T-helper 1 cell treated with Interleukin-12 subunit alpha and Interleukin-12 subunit beta and Interleukin-4 antibody, amounts not matched to agents 30 μg/mL and 1 μg/mL, for 36 hours (primary cell): Measurements from ENCODE around the gene FAM53B.

Experiments
- H3K27ac Mint-ChIP-seq: one replicate; pipeline ENCODE4 v1.8.0; 2021; ENCODE audit warnings: mild to moderate bottlenecking, mixed read lengths
- H3K27me3 Mint-ChIP-seq: one replicate; pipeline ENCODE4 v1.8.0; 2021; ENCODE audit warnings: low read depth, mixed read lengths
- H3K36me3 Mint-ChIP-seq: one replicate; pipeline ENCODE4 v1.8.0; 2021; ENCODE audit warnings: low read depth, mixed read lengths
- H3K4me1 Mint-ChIP-seq: one replicate; pipeline ENCODE4 v1.8.0; 2021; ENCODE audit warnings: low read depth, mixed read lengths
- H3K4me3 Mint-ChIP-seq: one replicate; pipeline ENCODE4 v1.8.0; 2021; ENCODE audit warnings: mild to moderate bottlenecking, moderate library complexity, mixed read lengths
- H3K9me3 Mint-ChIP-seq: one replicate; pipeline ENCODE4 v1.8.0; 2021; ENCODE audit warnings: mixed read lengths

Gene FAM53B

GRCh38 chr10:124624466-124624865 is 119.7 kb downstream of the FAM53B start:
- Mint-ChIP-seq H3K9me3 (no peaks in the 10 kb centered on the region), H3K4me3 (no peak overlapping the region), H3K4me1 (peaks cover 18% of the 10 kb centered on the region), H3K27ac (no peak overlapping the region), H3K36me3 (peaks cover 9% of the 10 kb centered on the region), H3K27me3 (peaks cover 10% of the 10 kb centered on the region)

- Mint-ChIP-seq H3K4me3 (no peak overlapping the region), H3K27ac (no peak overlapping the region), H3K4me1 (peaks cover 19% of the 10 kb centered on the region), H3K27me3 (peaks cover 10% of the 10 kb centered on the region), H3K36me3 (peaks cover 7% of the 10 kb centered on the region), H3K9me3 (no peaks in the 10 kb centered on the region)
Observed at GRCh38 chr10:124624006-124624405, 120.2 kb downstream of the FAM53B start.

- Mint-ChIP-seq H3K36me3 (peaks cover 7% of the 10 kb centered on the region), H3K4me1 (peaks cover 20% of the 10 kb centered on the region), H3K27me3 (peaks cover 10% of the 10 kb centered on the region), H3K9me3 (no peaks in the 10 kb centered on the region), H3K4me3 (no peak overlapping the region), H3K27ac (no peak overlapping the region)
Observed at GRCh38 chr10:124622866-124623536, 121.2 kb downstream of the FAM53B start.

GRCh38 chr10:124622158-124622557 is 122.0 kb downstream of the FAM53B start:
- Mint-ChIP-seq H3K27ac (no peak overlapping the region), H3K36me3 (peaks cover 7% of the 10 kb centered on the region), H3K4me3 (no peak overlapping the region)

GRCh38 chr10:124621637-124622036 is 122.5 kb downstream of the FAM53B start:
- H3K4me3 Mint-ChIP-seq: no peak overlapping the region
- peaks cover 8% of the 10 kb centered on the region for H3K4me1 Mint-ChIP-seq
- H3K27me3 Mint-ChIP-seq: peaks cover 10% of the 10 kb centered on the region
- H3K9me3 Mint-ChIP-seq: no peaks in the 10 kb centered on the region
- no peak overlapping the region for H3K27ac Mint-ChIP-seq
- peaks cover 7% of the 10 kb centered on the region for H3K36me3 Mint-ChIP-seq

More at GRCh38 chr10:124622158-124622557, 122.0 kb downstream of the FAM53B start:
- Mint-ChIP-seq H3K27me3 (peaks cover 10% of the 10 kb centered on the region), H3K4me1 (peaks cover 14% of the 10 kb centered on the region), H3K9me3 (no peaks in the 10 kb centered on the region)

- Mint-ChIP-seq H3K27ac (no peak overlapping the region), H3K4me1 (peaks cover 5% of the 10 kb centered on the region), H3K4me3 (no peak overlapping the region), H3K27me3 (peaks cover 10% of the 10 kb centered on the region), H3K9me3 (no peaks in the 10 kb centered on the region), H3K36me3 (peaks cover 8% of the 10 kb centered on the region)
Observed at GRCh38 chr10:124619802-124620490, 124.2 kb downstream of the FAM53B start.

GRCh38 chr10:124619195-124619594 is 125.0 kb downstream of the FAM53B start:
- peaks cover 5% of the 10 kb centered on the region for H3K36me3 Mint-ChIP-seq

GRCh38 chr10:124618470-124619073 is 125.6 kb downstream of the FAM53B start:
- no peak overlapping the region for H3K4me3 Mint-ChIP-seq
- peaks cover 14% of the 10 kb centered on the region for H3K4me1 Mint-ChIP-seq
- peaks cover under 1% of the 10 kb centered on the region for H3K27me3 Mint-ChIP-seq
- no peak overlapping the region for H3K27ac Mint-ChIP-seq
- no peaks in the 10 kb centered on the region for H3K9me3 Mint-ChIP-seq
- H3K36me3 Mint-ChIP-seq: peaks cover 5% of the 10 kb centered on the region

More at GRCh38 chr10:124619195-124619594, 125.0 kb downstream of the FAM53B start:
- Mint-ChIP-seq H3K4me3 (no peak overlapping the region), H3K27ac (no peak overlapping the region), H3K9me3 (no peaks in the 10 kb centered on the region), H3K27me3 (peaks cover 7% of the 10 kb centered on the region), H3K4me1 (peaks cover 8% of the 10 kb centered on the region)

- peaks cover 25% of the 10 kb centered on the region for H3K4me1 Mint-ChIP-seq
- H3K36me3 Mint-ChIP-seq: peaks cover 3% of the 10 kb centered on the region
- H3K4me3 Mint-ChIP-seq: no peak overlapping the region
- H3K27me3 Mint-ChIP-seq: no peaks in the 10 kb centered on the region
- H3K27ac Mint-ChIP-seq: no peak overlapping the region
- no peaks in the 10 kb centered on the region for H3K9me3 Mint-ChIP-seq
Observed at GRCh38 chr10:124616836-124617130, 127.4 kb downstream of the FAM53B start.

GRCh38 chr10:124616040-124616835 is 127.9 kb downstream of the FAM53B start:
- Mint-ChIP-seq H3K27ac (no peak overlapping the region), H3K36me3 (peaks cover 3% of the 10 kb centered on the region), H3K9me3 (no peaks in the 10 kb centered on the region), H3K4me1 (peaks cover 28% of the 10 kb centered on the region), H3K27me3 (no peaks in the 10 kb centered on the region), H3K4me3 (no peak overlapping the region)

- Mint-ChIP-seq H3K27me3 (no peaks in the 10 kb centered on the region), H3K36me3 (peaks cover 3% of the 10 kb centered on the region), H3K4me1 (peaks cover 29% of the 10 kb centered on the region), H3K27ac (no peak overlapping the region), H3K9me3 (no peaks in the 10 kb centered on the region), H3K4me3 (no peak overlapping the region)
Observed at GRCh38 chr10:124615259-124615658, 128.9 kb downstream of the FAM53B start.

- Mint-ChIP-seq H3K27ac (no peak overlapping the region), H3K27me3 (no peaks in the 10 kb centered on the region), H3K4me1 (peaks cover 29% of the 10 kb centered on the region), H3K9me3 (no peaks in the 10 kb centered on the region), H3K36me3 (peaks cover 3% of the 10 kb centered on the region), H3K4me3 (no peak overlapping the region)
Observed at GRCh38 chr10:124614003-124614659, 130.0 kb downstream of the FAM53B start.

- Mint-ChIP-seq H3K4me3 (no peak overlapping the region), H3K9me3 (no peaks in the 10 kb centered on the region), H3K4me1 (peaks cover 26% of the 10 kb centered on the region), H3K27ac (peak overlapping the region; percentile 83), H3K36me3 (peaks cover 3% of the 10 kb centered on the region), H3K27me3 (no peaks in the 10 kb centered on the region)
Observed at GRCh38 chr10:124612611-124613498, 131.3 kb downstream of the FAM53B start.
